LHCN-M2 (cell line): ENCODE data around the gene MORN4. TPM values are rescaled to one million over a fixed set of nuclear protein-coding genes. Genes with fewer than 3 reads are reported as not detected.
"Not testable (repeated sequence)": the region's sequence is repeated elsewhere in the genome, so short reads cannot be mapped to it uniquely, and the experiment has no call there.

ENCODE experiments used
- DNase-seq: peaks from one replicate; pipeline ENCODE4 v3.0.0-alpha.2; 2012; ENCODE audit warnings: low read depth
- total RNA-seq: library from RNA; depleted of rRNA; stranded (reverse); fragments of >200 nt; gene quantifications from 2 replicates; pipeline ENCODE4 v1.2.3, GENCODE V29; 2014

MORN4 gene
- total RNA-seq, 1 experiment from 2014 or later, result 3.7 TPM

DNA sequence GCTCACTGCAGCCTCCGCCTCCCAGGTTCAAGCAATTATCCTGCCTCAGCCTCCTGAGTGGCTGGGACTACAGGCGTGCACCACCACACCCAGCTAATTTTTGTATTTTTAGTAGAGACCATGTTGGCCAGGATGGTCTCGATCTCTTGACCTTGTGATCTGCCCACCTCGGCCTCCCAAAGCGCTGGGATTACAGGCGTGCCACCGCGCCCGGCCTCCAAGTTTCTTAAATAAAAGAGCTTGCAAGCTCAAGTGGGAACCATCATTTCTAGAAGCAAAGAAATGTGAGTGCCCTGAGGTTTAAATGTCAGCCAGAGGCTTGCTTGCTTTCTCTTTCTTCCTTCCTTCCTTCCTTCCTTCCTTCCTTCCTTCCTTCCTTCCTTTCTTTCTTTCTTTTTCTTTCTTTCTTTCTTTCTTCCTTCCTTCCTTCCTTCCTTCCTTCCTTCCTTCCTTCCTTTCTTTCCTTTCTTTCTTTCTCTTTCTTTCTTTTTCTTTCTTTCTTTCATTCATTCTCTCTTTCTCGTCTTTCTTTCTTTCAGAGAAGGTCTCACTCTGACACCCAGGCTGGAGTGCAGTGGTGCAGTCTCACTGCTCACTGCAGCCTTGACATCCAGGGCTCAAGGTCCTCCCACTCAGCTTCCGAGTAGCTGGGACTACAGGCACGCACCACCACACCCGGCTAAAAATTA, 9.3 kb upstream of the MORN4 start:
- not testable (repeated sequence) for DNase-seq

GRCh38 chr10:97640868-97641811, 7.8 kb upstream of the MORN4 start:
- peak; percentile 32 for DNase-seq

DNA sequence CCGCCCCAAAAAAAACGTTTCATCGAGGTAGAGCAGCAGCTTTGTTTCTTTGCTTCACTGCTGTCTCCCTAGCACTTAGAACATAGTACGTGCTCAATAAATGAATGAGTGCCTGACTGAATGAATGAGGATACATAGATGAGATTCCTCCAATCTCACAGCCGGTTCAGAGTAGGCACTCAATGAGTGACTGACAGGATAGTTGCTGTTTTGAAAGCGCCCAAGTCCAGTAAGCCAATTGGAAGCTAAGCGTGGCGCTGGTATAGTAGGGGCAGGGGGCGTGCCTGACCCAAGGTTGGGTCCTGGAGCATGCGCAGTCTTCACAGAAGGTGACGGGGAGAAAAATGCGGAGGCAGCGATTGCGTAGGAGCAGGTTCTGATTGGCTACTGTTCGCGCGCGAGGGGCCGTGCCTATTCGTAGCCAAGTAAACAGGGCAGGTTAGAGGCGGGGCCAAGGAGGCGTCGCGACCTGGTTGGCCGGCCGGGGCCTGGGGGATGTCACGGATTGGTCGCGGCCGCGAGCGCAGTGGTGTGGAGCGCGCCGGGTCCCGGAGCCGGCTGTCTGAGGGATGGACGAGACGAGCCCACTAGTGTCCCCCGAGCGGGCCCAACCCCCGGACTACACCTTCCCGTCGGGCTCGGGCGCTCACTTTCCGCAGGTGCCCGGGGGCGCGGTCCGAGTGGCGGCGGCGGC, 7.0 kb upstream of the MORN4 start, which contains the start of gene PI4K2A:
Gene PI4K2A, plus strand, starts transcription at position 498 of the 694 bp plus-strand sequence. Its CDS starts 72 bp downstream, at position 570.
- peak; percentile 99 for DNase-seq

DNA sequence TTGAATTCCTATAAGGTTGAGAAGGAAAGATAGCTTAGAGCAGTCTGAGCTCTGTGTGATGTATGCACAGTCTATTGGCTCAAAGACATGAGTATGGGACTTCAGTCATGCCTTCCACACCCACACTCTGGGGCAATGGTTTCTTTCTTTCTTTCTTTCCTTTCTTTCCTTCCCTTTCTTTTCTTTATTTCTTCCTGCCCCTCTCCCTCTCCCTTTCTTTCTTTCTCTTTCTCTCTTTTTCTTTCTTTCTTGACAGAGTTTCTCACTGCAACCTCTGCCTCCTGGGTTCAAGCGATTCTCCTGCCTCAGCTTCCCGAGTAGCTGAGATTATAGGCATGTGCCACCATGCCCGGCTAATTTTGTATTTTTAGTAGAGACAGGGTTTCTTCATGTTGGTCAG, 5.8 kb upstream of the MORN4 start:
- DNase-seq, result not testable (repeated sequence)

DNA sequence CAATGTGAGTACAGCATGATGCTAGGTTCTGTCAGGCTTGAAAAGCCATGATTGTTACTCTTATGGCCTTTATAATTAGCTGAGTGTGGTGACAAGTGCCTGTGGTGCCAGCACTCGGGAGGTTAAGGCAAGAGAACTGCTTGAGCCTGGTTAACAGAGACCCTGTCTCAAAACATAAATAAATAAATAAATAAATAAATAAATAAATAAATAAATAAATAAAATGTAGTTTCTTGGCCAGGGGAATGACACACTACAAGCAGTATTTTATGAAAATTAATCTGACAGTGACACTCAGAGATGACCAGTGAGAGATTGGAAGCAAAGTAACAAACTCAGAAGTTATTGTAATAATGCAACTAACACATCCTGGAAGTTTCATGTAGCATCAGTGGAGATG, 2.3 kb upstream of the MORN4 start:
- no peak for DNase-seq

- DNase-seq, result no peak
These were observed 621 bp upstream of the MORN4 start for GRCh38 chr10:97633921-97634320.

- no peak for DNase-seq
These were observed 2.2 kb downstream of the MORN4 start for GRCh38 chr10:97631098-97631497.

GRCh38 chr10:97629289-97629688, 4.0 kb downstream of the MORN4 start:
- no peak for DNase-seq

DNA sequence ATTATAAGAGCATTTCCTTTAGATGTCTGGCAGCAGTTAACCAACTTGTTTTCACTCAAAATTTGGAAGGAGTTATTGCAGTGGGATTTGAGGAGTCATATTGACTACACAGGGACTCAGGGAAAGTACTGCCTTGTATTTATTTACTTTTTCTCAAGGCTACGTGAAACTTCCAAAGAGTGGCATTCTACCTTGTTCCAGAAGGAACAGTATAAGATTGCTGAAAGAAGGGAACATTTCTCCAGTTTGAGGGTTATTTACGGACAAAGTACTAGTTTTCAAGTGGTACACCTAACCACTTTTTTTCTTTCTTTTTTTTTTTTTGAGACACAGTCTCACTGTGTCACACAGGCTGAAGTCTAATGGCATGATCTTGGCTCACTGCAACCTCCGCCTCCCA, 5.1 kb downstream of the MORN4 start:
- no peak for DNase-seq

GRCh38 chr10:97627731-97628130, 5.6 kb downstream of the MORN4 start:
- DNase-seq, result no peak

DNA sequence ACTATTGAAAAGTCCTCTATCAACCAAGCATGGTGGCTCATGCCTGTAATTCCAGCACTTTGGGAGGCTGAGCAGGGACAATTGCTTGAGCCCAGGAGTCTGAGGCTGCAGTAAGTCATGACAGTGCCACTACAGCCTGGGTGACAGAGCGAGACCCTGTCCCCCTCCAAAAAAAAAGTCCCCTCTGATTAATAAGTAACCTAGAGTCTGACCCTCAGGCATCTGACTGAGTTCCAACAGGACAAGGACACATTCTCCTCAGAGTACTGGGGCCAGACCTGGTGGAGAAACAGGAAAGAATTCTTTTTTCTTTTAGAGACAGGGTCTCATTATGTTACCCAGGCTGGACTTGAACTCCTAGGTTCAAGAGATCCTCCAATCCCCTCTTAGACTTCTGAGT, 10.0 kb downstream of the MORN4 start:
- DNase-seq, result no peak

GRCh38 chr10:97618733-97619132, 14.6 kb downstream of the MORN4 start:
- DNase-seq, result no peak

DNA sequence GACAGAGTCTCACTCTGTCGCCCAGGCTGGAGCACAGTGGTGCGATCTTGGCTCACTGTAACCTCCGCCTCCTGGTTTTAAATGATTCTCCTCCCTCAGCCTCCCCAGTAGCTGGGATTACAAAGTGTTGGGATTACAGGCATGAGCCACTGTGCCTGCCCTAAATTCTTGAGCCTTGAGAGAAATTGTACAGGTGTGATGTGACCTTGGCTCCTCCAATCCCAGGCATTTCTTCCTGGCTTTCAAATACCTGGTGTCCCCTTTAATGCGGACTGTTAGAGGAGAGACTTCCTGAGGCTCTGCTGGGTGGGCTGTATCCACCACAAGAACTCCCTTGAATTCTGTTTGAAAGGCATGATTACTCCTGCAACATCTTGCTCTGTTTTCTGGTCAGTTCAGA, 15.0 kb downstream of the MORN4 start:
- no peak for DNase-seq

- peak; percentile 71 for DNase-seq
These were observed 20.9 kb downstream of the MORN4 start for GRCh38 chr10:97612386-97612785.

GRCh38 chr10:97611473-97611872, 21.8 kb downstream of the MORN4 start:
- DNase-seq, result no peak

DNA sequence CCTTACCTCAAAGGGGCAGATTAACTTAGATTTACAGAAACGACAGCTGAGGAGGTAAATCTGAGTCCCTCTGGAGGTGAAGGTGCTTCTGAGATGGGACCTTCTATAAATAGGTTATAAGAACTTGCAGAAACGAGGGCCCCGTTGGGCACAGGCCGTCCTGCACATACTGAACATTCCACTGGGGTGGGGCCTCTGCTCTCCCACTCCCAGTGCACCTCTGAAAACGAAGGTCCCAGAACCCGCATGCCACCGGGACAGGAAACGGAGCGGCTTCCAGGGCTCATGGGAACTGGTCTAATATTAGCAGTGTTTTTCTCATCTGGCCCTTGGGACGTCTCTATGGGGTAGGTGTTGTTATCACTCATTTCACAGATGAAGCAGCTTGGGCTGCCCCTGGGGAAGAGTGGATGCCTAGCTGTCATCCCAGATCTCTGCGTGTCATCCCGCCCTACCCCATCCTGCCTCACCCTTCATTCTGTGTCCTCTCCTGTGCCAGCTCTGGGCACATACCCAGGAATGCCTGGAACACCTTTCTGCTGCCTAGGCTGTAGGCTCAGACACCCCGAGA, 24.2 kb downstream of the MORN4 start:
- no peak for DNase-seq

DNA sequence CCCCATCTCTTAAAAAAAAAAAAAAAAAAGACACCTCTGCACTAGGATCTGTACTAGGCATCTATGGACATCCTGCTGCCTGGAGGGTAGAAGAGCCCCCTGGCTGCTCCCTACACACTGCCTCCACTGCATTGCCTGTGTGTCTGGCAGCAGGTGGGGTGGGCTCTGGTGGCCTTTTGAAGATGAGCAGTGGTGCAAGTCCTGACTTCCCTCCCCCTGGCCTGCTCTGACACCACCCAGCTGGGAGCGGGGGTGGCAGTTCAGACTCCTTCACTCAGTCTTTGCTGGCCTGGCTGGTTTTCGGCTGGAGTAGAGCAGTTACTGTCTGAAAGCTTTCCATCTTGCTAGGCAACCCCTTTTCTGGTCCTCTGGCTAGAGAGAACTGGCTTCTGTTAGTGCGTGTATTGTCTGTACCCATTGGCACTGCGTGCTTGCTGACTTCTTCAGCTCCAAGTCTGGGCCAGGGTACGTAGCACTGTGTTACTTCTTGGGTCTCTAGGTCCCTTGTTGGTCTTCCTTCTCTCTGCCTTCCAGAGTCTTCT, 26.1 kb downstream of the MORN4 start:
- no peak for DNase-seq

- no peak for DNase-seq
These were observed 31.8 kb downstream of the MORN4 start for GRCh38 chr10:97601268-97602215.

- DNase-seq, result no peak
These were observed 32.7 kb downstream of the MORN4 start for GRCh38 chr10:97600616-97601015.

DNA sequence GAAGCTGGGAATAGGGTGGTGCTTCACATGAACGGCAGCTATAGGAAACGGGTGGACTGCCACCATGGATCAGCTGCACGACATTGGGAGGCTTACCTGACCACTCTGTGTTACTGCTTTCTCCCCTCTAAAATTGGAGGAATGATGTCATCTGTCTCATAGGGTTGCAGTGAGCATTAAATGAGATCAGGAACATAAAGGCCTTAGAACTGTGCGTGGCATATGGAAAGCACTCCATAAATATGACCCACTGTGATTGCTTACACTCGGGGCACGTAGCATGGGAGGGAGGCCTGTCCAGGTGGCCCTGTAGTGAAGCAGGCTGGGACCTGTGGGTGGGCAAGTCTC, 34.1 kb downstream of the MORN4 start:
- DNase-seq, result no peak
